Naive thymus-derived CD4-positive, alpha-beta T cell (primary cell): Measurements from ENCODE around the gene SS18L1. TPM values are rescaled to one million over a fixed set of nuclear protein-coding genes. Genes with fewer than 3 reads are reported as not detected.
A peak's percentile ranks its signal among the peaks of the same experiment; 100 is the strongest.

Experiments used
- ATAC-seq: fragments of 150-1000 bp; cut with Tn5 transposase; 2 replicates; pipeline ENCODE4 v1.10.0; 2021; ENCODE audit warnings: mild to moderate bottlenecking, moderate library complexity
- CTCF ChIA-PET: fragments of 350-600 bp; sonication (Branson Sonifier 250); formaldehyde crosslinking; loops from one replicate; lab custom pipeline; 2021; ENCODE audit warnings: antibody characterized with exemption; lab: Charles Lee
- POLR2A ChIA-PET: fragments of 350-600 bp; sonication (Branson Sonifier 250); formaldehyde crosslinking; loops from one replicate; lab custom pipeline; 2021; ENCODE audit warnings: antibody characterized with exemption, inconsistent platforms; lab: Charles Lee
- DNase-seq, 9 donors: peaks; one replicate each; pipeline versions ENCODE4 v3.0.0 to v3.0.0-alpha.2; 2020 to 2022; ENCODE audit warnings: mixed read lengths in 1 of 9
- H3K27ac ChIP-seq: one replicate; pipeline ENCODE4 v1.7.0; 2013; ENCODE audit warnings: mild to moderate bottlenecking, low read depth, low read length, moderate library complexity
- H3K27me3 ChIP-seq, 2 donors: one replicate each; pipeline ENCODE4 v1.7.0; 2013; ENCODE audit warnings: low read length in 2 of 2, mild to moderate bottlenecking in 2 of 2, moderate library complexity in 2 of 2; ENCODE audit not compliant: control insufficient read depth in 2 of 2, insufficient read depth in 2 of 2
- H3K36me3 ChIP-seq, 3 experiments: 1 replicate in 2 of 3; 2 replicates in 1 of 3; pipeline ENCODE4 v1.7.0; 2013; ENCODE audit warnings: low read length in 3 of 3, mild to moderate bottlenecking in 3 of 3, moderate library complexity in 1 of 3; ENCODE audit not compliant: insufficient read depth in 3 of 3, control insufficient read depth in 2 of 3
- H3K4me1 ChIP-seq, 2 donors: one replicate each; pipeline ENCODE4 v1.7.0; 2013; ENCODE audit warnings: low read length in 2 of 2, mild to moderate bottlenecking in 2 of 2, moderate library complexity in 1 of 2; ENCODE audit not compliant: control insufficient read depth in 2 of 2, insufficient read depth in 2 of 2
- H3K4me3 ChIP-seq: 2 replicates; pipeline ENCODE4 v1.7.0; 2013; ENCODE audit warnings: mild to moderate bottlenecking, low read length
- H3K9me3 ChIP-seq, 3 experiments: 1 replicate in 2 of 3; 2 replicates in 1 of 3; pipeline ENCODE4 v1.7.0; 2013; ENCODE audit warnings: low read length in 3 of 3; ENCODE audit not compliant: control insufficient read depth in 2 of 3
- H3K27ac Mint-ChIP-seq, 9 donors: one replicate each; pipeline ENCODE4 v1.8.0; 2020 to 2022; ENCODE audit warnings: mixed read lengths in 9 of 9, mild to moderate bottlenecking in 8 of 9, moderate library complexity in 5 of 9, inconsistent platforms in 2 of 9
- H3K27me3 Mint-ChIP-seq, 5 donors: one replicate each; pipeline ENCODE4 v1.8.0; 2021 to 2022; ENCODE audit warnings: mixed read lengths in 5 of 5, mild to moderate bottlenecking in 1 of 5
- H3K36me3 Mint-ChIP-seq, 5 donors: one replicate each; pipeline ENCODE4 v1.8.0; 2020 to 2022; ENCODE audit warnings: mixed read lengths in 5 of 5, mild to moderate bottlenecking in 3 of 5, inconsistent platforms in 1 of 5
- H3K4me1 Mint-ChIP-seq, 7 donors: one replicate each; pipeline ENCODE4 v1.8.0; 2020 to 2022; ENCODE audit warnings: mixed read lengths in 7 of 7, mild to moderate bottlenecking in 3 of 7, inconsistent platforms in 1 of 7
- H3K4me3 Mint-ChIP-seq, 10 donors: one replicate each; pipeline ENCODE4 v1.8.0; 2020 to 2022; ENCODE audit warnings: mild to moderate bottlenecking in 10 of 10, mixed read lengths in 10 of 10, moderate library complexity in 6 of 10, inconsistent platforms in 2 of 10
- H3K9me3 Mint-ChIP-seq, 11 donors: one replicate each; pipeline ENCODE4 v1.8.0; 2020 to 2022; ENCODE audit warnings: mixed read lengths in 11 of 11, mild to moderate bottlenecking in 4 of 11, inconsistent platforms in 1 of 11, moderate library complexity in 1 of 11
- intact Hi-C, 2 donors: fragments of 100-400 bp; cut with micrococcal nuclease; formaldehyde crosslinking; loops; one replicate each; pipeline ENCODE4 v1.15.1; 2023
- polyA plus RNA-seq, 2 donors: library from polyadenylated mRNA; unstranded; fragments of 300-500 nt; fragmentation: Illumina TruSeq; gene quantifications; one replicate each; pipeline ENCODE4 v1.2.3, GENCODE V29; 2021
- total RNA-seq, 6 experiments: library from RNA in 5 of 6; stranded (reverse) in 5 of 6; gene quantifications; 1 replicate in 5 of 6; 2 replicates in 1 of 6; pipeline ENCODE4 v1.2.3 and lab custom pipeline; 2021 to 2026

SS18L1 gene
- total and polyA plus RNA-seq, 7 experiments from 2014 or later: 0.47 to 26.7 (median 22.4) TPM

GRCh38 chr20:62227591-62227976 is 84.0 kb downstream of the SS18L1 start:
- Histone ChIP-seq H3K27ac (no peak overlapping the region), H3K9me3 (no peaks in the 10 kb centered on the region), H3K4me3 (no peak overlapping the region), H3K36me3 (no peaks in the 10 kb centered on the region), H3K27me3 (peaks cover 0 to 4% of the 10 kb centered on the region in 2 donors), H3K4me1 (no peaks in the 10 kb centered on the region)
- H3K27ac Mint-ChIP-seq: no peak overlapping the region
- POLR2A ChIA-PET: no interaction called here
- DNase-seq (no peak), ATAC-seq (no peak)
- H3K4me1 Mint-ChIP-seq: no peaks in the 10 kb centered on the region
- no peak overlapping the region for H3K4me3 Mint-ChIP-seq
- peaks cover 4 to 38% (median 20%) of the 10 kb centered on the region in 5 donors for H3K27me3 Mint-ChIP-seq
- no peaks in the 10 kb centered on the region for H3K9me3 Mint-ChIP-seq
- no peaks in the 10 kb centered on the region for H3K36me3 Mint-ChIP-seq
- intact Hi-C loops: no loop called here
- CTCF ChIA-PET: no interaction called here

DNA sequence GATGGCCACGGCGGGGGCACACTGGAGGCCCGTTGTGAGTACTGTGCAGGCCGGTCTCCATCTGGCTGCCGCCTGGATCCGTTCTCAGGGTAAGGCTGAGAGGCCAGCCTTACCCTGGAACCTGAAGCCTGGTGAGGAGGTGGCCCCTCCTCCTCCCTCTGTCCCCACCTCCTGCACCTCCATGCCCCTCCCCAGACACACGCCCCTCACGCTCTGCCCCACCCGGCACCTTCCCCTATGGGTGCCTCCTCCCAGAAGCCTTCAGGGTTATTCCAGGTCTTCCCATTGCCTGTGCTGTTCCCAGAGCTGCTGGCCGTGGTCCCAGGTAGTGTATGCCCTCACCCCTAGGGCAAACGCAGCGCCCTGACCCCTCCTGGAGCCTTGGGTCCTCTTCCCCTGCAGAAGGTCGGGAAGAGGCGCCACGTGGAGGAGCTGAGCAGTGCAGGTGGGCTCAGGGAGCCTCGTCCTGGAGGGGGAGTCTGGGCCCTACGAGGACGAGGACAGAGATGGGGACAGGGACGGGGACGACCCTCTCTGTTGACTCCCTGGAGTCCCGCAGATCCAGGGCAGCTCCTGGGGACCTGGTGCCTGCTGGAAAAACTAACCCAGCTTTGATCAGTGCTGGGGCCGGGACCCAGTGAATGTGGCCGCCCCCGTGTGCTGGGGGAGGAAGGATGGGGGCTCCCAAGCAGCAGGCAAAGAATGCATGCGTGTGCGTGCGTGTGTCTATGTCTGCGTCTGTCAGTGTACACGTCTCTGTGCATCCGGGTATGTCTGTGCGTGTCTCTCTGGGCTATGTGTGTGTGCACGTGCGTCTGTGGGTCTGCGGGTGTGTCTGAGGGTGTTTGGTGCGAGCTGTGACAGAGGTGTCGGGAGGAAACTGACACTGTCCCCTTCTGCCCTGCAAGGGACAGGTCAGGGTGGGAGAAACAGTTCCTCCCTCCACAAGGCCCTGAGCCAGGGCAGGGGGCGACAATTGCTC is 84.7 kb downstream of the SS18L1 start:
- intact Hi-C loops: no loop called here
- Mint-ChIP-seq H3K4me3 (no peak overlapping the region), H3K4me1 (no peaks in the 10 kb centered on the region), H3K27ac (no peak overlapping the region), H3K9me3 (no peaks in the 10 kb centered on the region), H3K36me3 (no peaks in the 10 kb centered on the region), H3K27me3 (peaks cover 4 to 32% (median 14%) of the 10 kb centered on the region in 5 donors)
- Histone ChIP-seq H3K4me1 (no peaks in the 10 kb centered on the region), H3K27me3 (peaks cover 0 to 4% of the 10 kb centered on the region in 2 donors), H3K36me3 (no peaks in the 10 kb centered on the region), H3K4me3 (no peak overlapping the region), H3K9me3 (no peaks in the 10 kb centered on the region), H3K27ac (no peak overlapping the region)
- ChIA-PET CTCF (no interaction called here), POLR2A (no interaction called here)
- ATAC-seq (no peak), DNase-seq (no peak)

- no peak for DNase-seq
- Mint-ChIP-seq H3K36me3 (no peaks in the 10 kb centered on the region), H3K27me3 (peaks cover 4 to 31% (median 19%) of the 10 kb centered on the region in 5 donors), H3K4me3 (no peak overlapping the region), H3K4me1 (no peaks in the 10 kb centered on the region), H3K9me3 (peaks cover 0 to 2% (median 0%) of the 10 kb centered on the region in 11 donors), H3K27ac (no peak overlapping the region)
- ChIA-PET CTCF (no interaction called here), POLR2A (no interaction called here)
- ATAC-seq: no peak
- Histone ChIP-seq H3K36me3 (no peaks in the 10 kb centered on the region), H3K4me1 (no peaks in the 10 kb centered on the region), H3K27ac (no peak overlapping the region), H3K27me3 (peaks cover 0 to 4% of the 10 kb centered on the region in 2 donors), H3K4me3 (no peak overlapping the region), H3K9me3 (no peaks in the 10 kb centered on the region)
- intact Hi-C loops: no loop called here
Measured at GRCh38 chr20:62228982-62229545, 85.5 kb downstream of the SS18L1 start.

- Histone ChIP-seq H3K27me3 (peaks cover 0 to 4% of the 10 kb centered on the region in 2 donors), H3K4me1 (no peaks in the 10 kb centered on the region), H3K36me3 (no peaks in the 10 kb centered on the region), H3K27ac (no peak overlapping the region), H3K4me3 (no peak overlapping the region), H3K9me3 (no peaks in the 10 kb centered on the region)
- intact Hi-C loops: no loop called here
- Mint-ChIP-seq H3K27ac (no peak overlapping the region), H3K9me3 (peaks cover 0 to 2% (median 0%) of the 10 kb centered on the region in 11 donors), H3K36me3 (no peaks in the 10 kb centered on the region), H3K4me3 (no peak overlapping the region), H3K27me3 (peaks cover 3 to 26% (median 14%) of the 10 kb centered on the region in 5 donors), H3K4me1 (no peaks in the 10 kb centered on the region)
- CTCF ChIA-PET: no interaction called here
- POLR2A ChIA-PET: no interaction called here
- ATAC-seq (no peak), DNase-seq (no peak)
Measured at GRCh38 chr20:62229667-62230066, 86.1 kb downstream of the SS18L1 start.

- H3K27ac Mint-ChIP-seq: no peak overlapping the region
- no peaks in the 10 kb centered on the region for H3K36me3 Mint-ChIP-seq
- Histone ChIP-seq H3K36me3 (no peaks in the 10 kb centered on the region), H3K4me1 (no peaks in the 10 kb centered on the region), H3K27ac (no peak overlapping the region), H3K9me3 (no peaks in the 10 kb centered on the region), H3K4me3 (no peak overlapping the region), H3K27me3 (peaks cover 0 to 4% of the 10 kb centered on the region in 2 donors)
- DNase-seq: no peak
- no peak overlapping the region for H3K4me3 Mint-ChIP-seq
- intact Hi-C loops: no loop called here
- POLR2A ChIA-PET: no interaction called here
- no peak for ATAC-seq
- CTCF ChIA-PET: no interaction called here
- peaks cover 0 to 20% (median 8%) of the 10 kb centered on the region in 5 donors for H3K27me3 Mint-ChIP-seq
- H3K9me3 Mint-ChIP-seq: peaks cover 0 to 2% (median 0%) of the 10 kb centered on the region in 11 donors
- no peaks in the 10 kb centered on the region for H3K4me1 Mint-ChIP-seq
Measured at GRCh38 chr20:62230276-62230675, 86.7 kb downstream of the SS18L1 start.

GRCh38 chr20:62230696-62231095 is 87.1 kb downstream of the SS18L1 start:
- CTCF ChIA-PET: no interaction called here
- intact Hi-C loops: no loop called here

More at GRCh38 chr20:62230696-62231095, 87.1 kb downstream of the SS18L1 start:
- ATAC-seq: no peak
- Mint-ChIP-seq H3K27ac (no peak overlapping the region), H3K4me3 (no peak overlapping the region), H3K4me1 (no peaks in the 10 kb centered on the region), H3K27me3 (peaks cover 0 to 18% (median 5%) of the 10 kb centered on the region in 5 donors), H3K9me3 (peaks cover 0 to 2% (median 0%) of the 10 kb centered on the region in 11 donors), H3K36me3 (no peaks in the 10 kb centered on the region)
- Histone ChIP-seq H3K27ac (no peak overlapping the region), H3K4me3 (no peak overlapping the region), H3K4me1 (no peaks in the 10 kb centered on the region), H3K36me3 (no peaks in the 10 kb centered on the region), H3K9me3 (no peaks in the 10 kb centered on the region), H3K27me3 (peaks cover 0 to 4% of the 10 kb centered on the region in 2 donors)
- DNase-seq: peak in 1 of 9 donors; percentile 2
- POLR2A ChIA-PET: no interaction called here
